ENCODE results near the gene ATP10B.

ATP10B gene

GRCh38 chr5:160520609-160521391 is 331.2 kb downstream of the ATP10B start:
- no peak overlapping the region for H3K27ac ChIP-seq (ENCODE audit: low read length)
- no peaks in the 10 kb centered on the region for H3K36me3 ChIP-seq (ENCODE audit: control insufficient read depth in 1 of 2, insufficient read depth in 2 of 2, low read length in 2 of 2)
- H3K27me3 ChIP-seq (ENCODE audit: low read depth, low read length), result no peaks in the 10 kb centered on the region
- no peaks in the 10 kb centered on the region for H3K4me1 ChIP-seq (ENCODE audit: control insufficient read depth in 1 of 2, insufficient read depth in 2 of 2, low read length in 2 of 2)
- H3K4me3 ChIP-seq (ENCODE audit: low read depth in 1 of 2, low read length in 2 of 2), result no peak overlapping the region
- no peaks in the 10 kb centered on the region for H3K9me3 ChIP-seq (ENCODE audit: control insufficient read depth in 1 of 2, low read length in 2 of 2)

DNA sequence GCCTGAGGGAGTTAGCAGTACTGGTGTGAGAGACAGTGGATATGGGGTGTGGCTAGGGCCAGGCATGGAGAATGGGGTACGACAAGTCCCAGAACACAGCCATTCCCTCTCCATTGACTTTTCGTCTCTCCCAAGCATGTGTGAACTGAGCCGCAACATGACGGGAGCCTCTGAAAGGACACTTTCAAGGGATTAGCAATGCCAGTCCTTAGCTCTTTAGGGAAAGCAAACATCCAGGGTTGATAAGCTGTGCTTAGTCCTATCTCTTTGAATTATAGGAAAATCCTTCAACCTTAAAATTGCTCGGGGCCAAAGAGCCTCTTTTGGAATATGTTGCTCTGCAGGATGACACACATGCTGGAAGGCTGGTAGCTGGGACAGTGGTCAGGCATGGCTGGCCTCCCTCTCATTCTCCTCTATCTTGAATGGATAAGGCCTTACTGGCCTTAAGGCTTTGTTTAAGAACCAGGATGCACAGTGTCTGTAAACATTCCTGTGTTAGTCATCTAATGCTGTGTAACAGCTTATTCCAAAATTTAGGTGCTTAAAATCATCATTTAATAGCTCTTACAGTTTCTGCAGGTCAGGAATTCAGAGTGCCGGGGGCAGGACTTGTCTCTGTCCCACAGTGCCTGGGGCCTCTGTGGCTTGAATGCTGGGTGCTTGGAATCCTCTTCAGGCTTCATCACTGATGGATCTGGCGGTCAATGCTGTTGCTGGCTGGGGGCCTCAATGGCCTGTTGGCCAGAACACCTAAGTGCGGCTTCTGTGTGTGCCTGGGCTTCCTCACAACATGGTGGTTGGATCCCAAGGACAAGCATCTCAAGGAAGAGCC is 335.1 kb downstream of the ATP10B start:
- Histone ChIP-seq H3K4me1 (ENCODE audit: control insufficient read depth in 1 of 2, insufficient read depth in 2 of 2, low read length in 2 of 2) (no peaks in the 10 kb centered on the region), H3K36me3 (ENCODE audit: control insufficient read depth in 1 of 2, insufficient read depth in 2 of 2, low read length in 2 of 2) (no peaks in the 10 kb centered on the region), H3K27me3 (ENCODE audit: low read depth, low read length) (no peaks in the 10 kb centered on the region), H3K4me3 (ENCODE audit: low read depth in 1 of 2, low read length in 2 of 2) (no peak overlapping the region), H3K27ac (ENCODE audit: low read length) (no peak overlapping the region), H3K9me3 (ENCODE audit: control insufficient read depth in 1 of 2, low read length in 2 of 2) (no peaks in the 10 kb centered on the region)

- Histone ChIP-seq H3K4me1 (ENCODE audit: control insufficient read depth in 1 of 2, insufficient read depth in 2 of 2, low read length in 2 of 2) (no peaks in the 10 kb centered on the region), H3K9me3 (ENCODE audit: control insufficient read depth in 1 of 2, low read length in 2 of 2) (no peaks in the 10 kb centered on the region), H3K27me3 (ENCODE audit: low read depth, low read length) (no peaks in the 10 kb centered on the region), H3K4me3 (ENCODE audit: low read depth in 1 of 2, low read length in 2 of 2) (no peak overlapping the region), H3K27ac (ENCODE audit: low read length) (no peak overlapping the region), H3K36me3 (ENCODE audit: control insufficient read depth in 1 of 2, insufficient read depth in 2 of 2, low read length in 2 of 2) (no peaks in the 10 kb centered on the region)
These were observed 337.1 kb downstream of the ATP10B start for GRCh38 chr5:160514866-160515265.

- no peaks in the 10 kb centered on the region for H3K36me3 ChIP-seq (ENCODE audit: control insufficient read depth in 1 of 2, insufficient read depth in 2 of 2, low read length in 2 of 2)
- no peak overlapping the region for H3K4me3 ChIP-seq (ENCODE audit: low read depth in 1 of 2, low read length in 2 of 2)
- no peak overlapping the region for H3K27ac ChIP-seq (ENCODE audit: low read length)
- no peaks in the 10 kb centered on the region for H3K4me1 ChIP-seq (ENCODE audit: control insufficient read depth in 1 of 2, insufficient read depth in 2 of 2, low read length in 2 of 2)
- no peaks in the 10 kb centered on the region for H3K9me3 ChIP-seq (ENCODE audit: control insufficient read depth in 1 of 2, low read length in 2 of 2)
- H3K27me3 ChIP-seq (ENCODE audit: low read depth, low read length), result no peaks in the 10 kb centered on the region
These were observed 337.8 kb downstream of the ATP10B start for GRCh38 chr5:160514191-160514590.

DNA sequence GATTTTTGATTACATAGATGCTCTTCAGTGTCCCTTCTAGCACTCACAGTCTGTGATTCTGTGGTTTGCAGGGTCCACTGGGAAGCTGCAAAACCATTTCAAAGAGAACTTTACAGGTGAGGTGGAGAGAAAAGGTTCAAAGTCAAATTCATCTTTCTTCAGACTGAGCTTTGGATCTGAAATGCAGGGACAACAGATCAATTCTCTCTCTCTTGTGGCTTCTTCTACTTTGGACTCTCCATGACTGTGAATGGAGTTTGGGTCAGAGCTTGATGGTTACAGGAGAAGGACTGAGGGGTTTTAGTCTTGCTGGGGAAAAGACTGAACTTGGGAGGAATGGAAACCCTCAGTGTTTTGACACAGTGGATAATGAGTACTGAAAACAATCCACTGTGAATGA is 338.5 kb downstream of the ATP10B start:
- H3K36me3 ChIP-seq (ENCODE audit: control insufficient read depth in 1 of 2, insufficient read depth in 2 of 2, low read length in 2 of 2), result no peaks in the 10 kb centered on the region
- no peak overlapping the region for H3K27ac ChIP-seq (ENCODE audit: low read length)
- H3K4me1 ChIP-seq (ENCODE audit: control insufficient read depth in 1 of 2, insufficient read depth in 2 of 2, low read length in 2 of 2), result no peaks in the 10 kb centered on the region
- H3K9me3 ChIP-seq (ENCODE audit: control insufficient read depth in 1 of 2, low read length in 2 of 2), result no peaks in the 10 kb centered on the region
- no peak overlapping the region for H3K4me3 ChIP-seq (ENCODE audit: low read depth in 1 of 2, low read length in 2 of 2)
- no peaks in the 10 kb centered on the region for H3K27me3 ChIP-seq (ENCODE audit: low read depth, low read length)

Measured in muscle layer of duodenum (tissue), 2 donors.